ENCODE data around the gene EFCAB7. TPM values are rescaled to one million over a fixed set of nuclear protein-coding genes. Genes with fewer than 3 reads are reported as not detected.

Gene EFCAB7
- total RNA-seq, 4 donors from 2014 or later, result 1.9 to 6.1 (median 4.2) TPM

DNA sequence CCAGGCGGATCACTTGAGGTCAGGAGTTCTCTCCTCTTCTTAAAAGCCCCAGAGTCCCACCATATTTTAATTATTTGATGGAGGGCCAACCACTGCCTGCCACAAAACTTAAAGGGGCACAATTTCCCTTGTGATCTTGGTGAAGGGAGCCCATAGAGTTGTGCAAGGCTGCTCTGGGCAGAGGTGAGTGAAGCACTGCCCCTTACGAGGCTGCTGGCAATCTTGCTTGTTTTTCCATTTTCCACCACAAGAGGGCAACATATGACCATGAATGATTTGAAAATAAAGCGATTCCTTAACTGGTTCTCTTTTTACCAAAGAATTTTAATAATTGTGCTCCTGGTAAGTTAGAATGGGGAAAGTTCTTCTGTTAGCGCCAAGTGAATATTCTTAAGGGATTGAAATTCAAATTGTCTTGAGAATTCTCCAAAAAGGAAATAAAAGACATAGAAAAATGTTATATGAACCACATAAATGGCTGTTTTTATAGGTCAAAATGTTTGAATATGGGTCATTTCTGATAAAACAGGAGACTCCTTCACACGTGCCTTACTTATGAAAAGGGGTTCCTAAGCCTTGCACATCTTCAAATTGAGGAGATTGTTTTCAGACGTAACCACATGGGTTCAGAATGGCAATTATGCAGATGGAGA is 92.6 kb downstream of the EFCAB7 start:
- TF ChIP-seq CTCF (IDR thresholded peaks at IDR 0.05), result peak in 2 of 3 donors; percentile 60 to 70
- DNase-seq (ENCODE audit: low spot score) (peak; percentile 35), ATAC-seq (ENCODE audit: low FRiP score) (peak; percentile 78)

DNA sequence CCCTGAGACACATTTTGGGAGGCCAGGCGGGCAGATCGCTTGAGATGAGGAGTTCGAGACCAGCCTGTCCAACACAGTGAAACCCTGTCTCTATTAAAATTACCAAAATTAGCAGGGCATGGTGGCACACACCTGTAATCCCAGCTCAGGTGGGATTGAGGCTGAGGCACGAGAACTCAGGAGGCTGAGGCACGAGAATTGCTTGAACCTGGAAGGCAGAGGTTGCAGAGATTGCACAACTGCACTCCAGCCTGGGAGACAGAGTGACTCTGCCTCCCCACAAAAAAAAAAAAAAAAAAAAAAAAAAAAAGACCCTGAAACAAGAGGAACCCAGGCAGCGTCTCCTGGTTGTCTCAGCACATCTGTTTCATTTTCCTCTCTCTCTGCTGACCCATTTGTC is 94.1 kb downstream of the EFCAB7 start:
- DNase-seq (ENCODE audit: low spot score), result no peak
- ATAC-seq (ENCODE audit: low FRiP score), result no peak

DNA sequence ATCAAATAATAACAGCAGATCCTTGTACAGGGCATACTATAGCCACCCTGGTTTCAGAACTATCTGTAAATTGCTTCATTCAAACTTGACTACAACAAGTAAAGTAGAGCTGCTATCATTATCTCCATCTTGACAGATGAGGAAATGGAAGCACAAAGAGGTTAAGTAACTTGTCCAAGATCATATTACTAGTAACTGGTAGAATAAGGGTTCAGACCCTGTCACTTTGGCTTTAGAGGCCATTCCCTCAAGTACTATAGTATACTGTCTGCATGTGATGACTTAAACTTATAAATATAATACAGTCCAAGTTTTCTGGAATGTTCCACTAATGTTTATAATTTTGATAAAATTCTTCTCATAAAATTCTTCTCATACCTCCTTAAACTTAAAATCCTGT is 94.7 kb downstream of the EFCAB7 start:
- ATAC-seq (ENCODE audit: low FRiP score) (no peak), DNase-seq (ENCODE audit: low spot score) (no peak)
- TF ChIP-seq CTCF (IDR thresholded peaks at IDR 0.05), result no peak

More for the DNA sequence above, 94.1 kb downstream of the EFCAB7 start:
- no peak for TF ChIP-seq CTCF (IDR thresholded peaks at IDR 0.05)

- DNase-seq (ENCODE audit: low spot score) (no peak), ATAC-seq (ENCODE audit: low FRiP score) (no peak)
- TF ChIP-seq CTCF (IDR thresholded peaks at IDR 0.05), result no peak
Observed at GRCh38 chr1:63619558-63619957, 96.2 kb downstream of the EFCAB7 start.

DNA sequence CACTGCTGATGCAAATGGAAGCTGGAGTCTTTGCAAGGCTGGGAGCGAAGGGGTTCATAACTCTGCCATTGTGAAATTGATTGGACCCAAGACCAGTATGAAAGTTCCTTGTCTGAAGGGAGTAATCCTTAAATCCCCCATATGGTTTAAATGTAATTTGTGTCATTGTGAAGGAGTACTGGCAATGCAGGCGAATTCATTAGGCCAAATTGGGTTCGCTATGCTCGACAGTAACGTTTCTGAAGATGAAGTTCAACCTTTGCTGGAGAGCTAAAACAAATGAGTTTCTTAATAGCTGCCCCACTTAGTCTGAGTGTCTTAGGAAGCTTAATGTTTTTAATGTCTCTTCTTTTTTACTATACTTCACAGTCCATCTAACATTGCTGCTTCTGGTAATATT is 97.3 kb downstream of the EFCAB7 start:
- ATAC-seq (ENCODE audit: low FRiP score) (no peak), DNase-seq (ENCODE audit: low spot score) (no peak)
- no peak for TF ChIP-seq CTCF (IDR thresholded peaks at IDR 0.05)

GRCh38 chr1:63621075-63621474 is 97.8 kb downstream of the EFCAB7 start:
- no peak for TF ChIP-seq CTCF (IDR thresholded peaks at IDR 0.05)
- no peak for ATAC-seq (ENCODE audit: low FRiP score)
- DNase-seq (ENCODE audit: low spot score), result no peak

DNA sequence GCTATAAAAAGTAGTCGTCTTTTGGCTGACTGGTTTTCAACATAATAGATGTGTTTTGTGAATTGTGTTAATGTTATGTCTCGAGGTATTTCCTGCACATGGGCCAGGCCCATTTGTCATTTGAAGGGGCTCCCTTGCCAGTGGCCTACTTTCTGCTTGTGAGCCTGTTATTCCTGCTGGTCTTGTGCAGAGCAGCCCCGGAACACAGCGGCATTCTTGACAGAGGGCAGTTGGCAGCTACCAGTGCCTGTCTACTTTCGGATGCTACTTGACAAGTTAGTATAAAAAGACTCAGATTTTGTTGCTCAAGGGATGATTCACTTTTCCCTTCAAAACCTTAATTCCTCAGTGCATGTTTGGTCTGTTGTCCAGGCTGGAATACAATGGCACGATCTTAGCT is 98.4 kb downstream of the EFCAB7 start:
- ATAC-seq (ENCODE audit: low FRiP score) (peak; percentile 55), DNase-seq (ENCODE audit: low spot score) (no peak)
- no peak for TF ChIP-seq CTCF (IDR thresholded peaks at IDR 0.05)
